HEK293 (cell line): ENCODE results near the gene ISM1.

ENCODE experiments used
- CTCF ChIP-seq: fragments of 450-650 bp; formaldehyde crosslinking; IDR thresholded peaks from 2 replicates; pipeline ENCODE4 v1.5.1; 2016; ENCODE audit warnings: missing biosample characterization, missing genetic modification characterization
- TSHZ1 ChIP-seq: fragments of 450-650 bp; formaldehyde crosslinking; IDR thresholded peaks from 2 replicates; pipeline ENCODE4 v1.5.1; 2016; ENCODE audit warnings: missing biosample characterization, missing genetic modification characterization, borderline replicate concordance

GRCh38 chr20:13220194-13220903, 725 bp upstream of the ISM1 start:
- TF ChIP-seq CTCF (0 out of 2 replicates have a peak, but pooled peaks have one; percentile 27), TSHZ1 (tag by site-specific recombination) (no peak)
